Suppressor macrophage treated with lipopolysaccharide for 1 hour (primary cell): ENCODE data around the gene WWOX.

Experiments used
- DNase-seq, 3 donors: peaks; one replicate each; pipeline ENCODE4 v3.0.0-alpha.2; 2020 to 2022

WWOX gene

DNA sequence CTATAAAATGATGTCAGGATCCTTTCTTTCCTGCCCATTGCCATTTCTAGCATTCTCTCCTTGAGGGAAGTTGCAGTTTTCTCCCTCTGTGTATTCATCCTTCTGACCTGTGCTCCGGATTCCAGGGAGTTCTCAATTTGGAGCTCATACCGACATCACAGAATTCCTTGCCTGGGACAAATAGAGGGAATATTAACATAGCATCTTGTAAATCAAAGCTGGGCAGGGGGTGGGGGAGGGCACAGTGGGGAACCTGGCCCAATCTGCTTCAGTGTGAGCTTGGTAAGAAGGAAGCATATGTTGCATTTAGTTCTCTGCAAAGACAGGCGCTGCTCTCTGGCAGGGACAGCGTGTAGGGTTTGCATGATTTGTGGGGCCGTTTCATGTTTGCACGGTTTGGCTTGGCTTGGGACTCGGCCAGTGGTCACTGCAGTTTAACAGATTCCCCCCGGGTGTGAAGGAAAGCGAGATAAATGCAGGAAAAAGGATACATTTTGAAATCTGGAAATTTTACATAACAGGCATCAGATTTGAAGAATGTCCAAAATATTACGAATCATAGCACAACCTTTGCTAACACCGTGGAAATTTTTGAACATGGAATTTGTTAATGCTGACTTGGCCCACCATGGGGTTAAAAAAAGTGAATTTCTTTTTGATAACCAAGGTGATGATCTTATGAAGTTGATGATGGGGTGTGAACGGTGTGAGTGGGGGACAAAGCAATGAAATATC, 178.0 kb downstream of the WWOX start:
- DNase-seq: no peak

DNA sequence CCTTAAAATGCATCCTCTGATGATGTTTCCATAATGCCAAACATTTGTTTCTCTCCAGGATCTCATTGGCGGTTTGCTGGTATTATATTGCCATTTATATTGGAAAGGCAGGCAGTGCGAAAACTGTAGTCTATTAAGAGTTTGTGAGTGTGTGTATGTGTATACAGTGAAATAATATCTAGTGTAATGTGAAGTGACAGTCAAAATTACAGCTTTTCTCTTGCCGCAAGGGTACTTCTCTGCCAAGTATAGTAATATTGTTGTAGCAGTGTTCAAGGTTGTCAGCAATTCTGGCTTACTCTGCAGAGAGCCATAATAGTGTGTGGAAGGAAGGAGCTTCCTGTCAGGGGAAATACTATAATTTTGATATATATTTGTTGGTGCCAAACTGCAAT, 178.6 kb downstream of the WWOX start:
- DNase-seq: no peak

DNA sequence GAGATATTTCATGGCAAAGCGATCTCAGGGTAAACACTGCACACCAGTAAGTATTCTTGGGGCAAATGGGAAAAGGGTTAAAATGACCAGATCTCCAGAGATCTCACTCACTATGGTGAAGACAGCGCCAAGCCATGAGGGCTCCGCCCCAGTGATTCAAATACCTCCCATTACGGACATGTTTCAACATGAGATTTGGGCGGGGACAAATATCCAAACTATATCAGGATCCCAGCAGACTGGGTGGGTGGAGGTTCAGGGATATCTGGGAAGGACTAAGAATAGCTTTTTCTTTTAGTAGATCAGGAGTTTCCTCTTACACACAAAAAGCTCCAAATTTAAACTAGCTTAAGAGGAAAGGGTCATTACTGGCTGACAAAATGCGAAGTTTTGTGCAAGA, 181.7 kb downstream of the WWOX start:
- DNase-seq: no peak

DNA sequence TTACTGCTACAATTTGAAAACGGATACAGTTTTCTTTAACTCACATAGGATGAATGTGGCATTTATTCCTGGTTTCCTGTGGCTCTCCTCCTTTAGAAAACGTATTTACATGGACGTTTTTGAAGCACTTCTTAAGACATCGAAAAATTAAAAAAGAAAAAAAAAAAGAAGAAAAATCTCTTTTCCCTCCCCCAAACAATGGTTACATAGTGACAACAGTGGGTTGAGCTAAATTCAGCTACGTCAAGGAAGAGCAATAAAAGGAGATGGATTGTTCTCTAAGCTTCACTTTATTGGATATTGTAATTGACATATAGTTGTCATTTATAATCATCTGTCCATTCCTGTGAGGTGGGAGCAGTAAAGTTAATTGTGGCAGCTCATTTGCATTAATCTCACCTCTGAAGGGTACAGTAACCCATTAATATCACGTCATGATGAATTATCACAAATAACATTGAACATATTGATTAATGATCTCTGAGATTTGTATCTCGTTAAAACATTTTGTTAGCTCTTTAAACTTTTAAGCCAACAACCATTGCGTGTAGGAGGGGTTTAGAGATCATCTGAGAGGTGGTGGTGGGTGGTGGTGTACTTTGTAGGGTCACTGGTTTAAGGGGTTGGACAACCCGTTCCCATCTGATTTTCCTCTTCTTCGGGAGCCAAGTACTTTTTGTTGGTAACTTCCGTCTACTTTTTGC, 184.2 kb downstream of the WWOX start:
- no peak for DNase-seq

DNA sequence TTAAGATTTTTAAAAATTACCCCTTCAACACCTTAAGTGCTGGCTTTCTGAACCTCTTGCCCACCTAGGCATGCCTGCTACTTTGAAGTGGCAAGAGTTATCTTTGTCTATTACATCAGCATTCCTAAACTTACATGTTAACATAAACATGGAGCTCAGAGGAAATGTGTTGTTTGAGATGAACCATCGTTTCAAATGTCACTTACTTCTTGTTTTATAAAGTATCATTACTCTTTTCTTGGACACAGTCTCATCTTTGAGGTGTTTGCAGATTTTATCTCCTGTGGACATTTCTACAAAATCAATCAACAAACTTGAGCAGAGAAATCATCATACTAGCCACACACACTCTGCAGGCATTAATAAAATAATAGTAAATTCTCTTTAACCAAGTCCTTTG, 184.9 kb downstream of the WWOX start:
- no peak for DNase-seq

DNA sequence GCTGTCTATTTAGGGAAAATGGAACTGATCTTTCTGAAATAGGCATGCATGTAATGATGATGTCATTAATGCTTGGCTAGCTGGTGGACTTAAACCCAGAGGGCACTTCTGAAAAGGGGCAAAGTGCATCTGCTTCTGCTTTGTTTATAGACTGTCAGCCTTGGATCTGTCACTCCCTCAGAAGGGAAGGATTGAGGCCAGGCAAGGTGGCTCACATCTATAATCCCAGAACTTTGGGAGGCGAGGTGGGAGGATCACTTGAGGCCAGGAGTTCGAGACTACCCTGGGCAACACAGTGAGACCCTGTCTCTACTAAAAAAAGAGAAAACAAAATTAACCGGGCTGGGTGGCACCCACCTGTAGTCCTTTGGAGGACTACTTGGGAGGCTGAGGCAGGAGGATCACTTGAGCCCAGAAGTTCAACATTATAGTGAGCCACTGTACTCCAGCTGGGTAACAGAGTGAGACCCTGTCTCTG, 185.5 kb downstream of the WWOX start:
- DNase-seq: peak in 1 of 3 donors; percentile 1

DNA sequence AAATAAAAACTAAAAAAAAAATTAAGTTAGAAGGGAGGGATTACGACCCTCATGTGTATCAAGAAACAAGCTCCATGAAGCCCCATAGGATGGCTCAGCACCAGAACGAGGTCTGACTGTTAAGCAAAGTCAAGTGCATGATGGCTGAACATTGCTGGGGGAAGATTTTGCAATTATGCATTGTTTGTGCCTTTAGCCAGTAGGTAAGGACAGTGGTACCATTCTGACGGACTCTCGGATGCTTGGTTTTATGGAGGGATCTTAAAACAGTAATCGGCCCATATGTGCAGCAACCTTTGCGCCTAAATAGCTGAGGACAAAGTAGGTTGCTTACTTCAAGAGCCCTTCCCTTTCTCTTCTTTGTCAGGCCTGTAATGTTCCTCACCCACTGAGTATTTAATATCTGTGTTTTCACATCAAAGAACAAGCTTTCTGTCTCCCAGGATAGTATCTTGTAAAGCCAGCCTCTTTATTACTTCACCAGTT, 186.0 kb downstream of the WWOX start:
- no peak for DNase-seq

DNA sequence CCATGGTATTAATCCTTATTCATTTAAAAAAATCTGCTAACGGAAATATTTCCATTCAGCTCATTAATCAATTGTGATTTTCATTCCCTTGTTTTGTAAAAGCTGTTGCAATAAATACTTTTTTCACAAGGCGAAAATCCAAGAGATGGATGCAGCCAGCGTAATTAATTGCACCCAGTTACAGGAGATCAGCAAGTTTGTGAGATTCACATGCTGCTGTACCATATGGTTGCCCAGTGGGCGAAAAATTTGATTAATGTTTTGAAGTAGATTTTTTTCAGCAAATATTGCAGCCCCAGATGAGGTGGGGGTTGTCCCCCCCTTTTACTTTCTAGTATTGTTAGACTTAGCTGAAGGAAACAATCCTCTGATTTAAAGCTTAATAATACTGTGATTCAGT, 186.6 kb downstream of the WWOX start:
- DNase-seq: no peak

DNA sequence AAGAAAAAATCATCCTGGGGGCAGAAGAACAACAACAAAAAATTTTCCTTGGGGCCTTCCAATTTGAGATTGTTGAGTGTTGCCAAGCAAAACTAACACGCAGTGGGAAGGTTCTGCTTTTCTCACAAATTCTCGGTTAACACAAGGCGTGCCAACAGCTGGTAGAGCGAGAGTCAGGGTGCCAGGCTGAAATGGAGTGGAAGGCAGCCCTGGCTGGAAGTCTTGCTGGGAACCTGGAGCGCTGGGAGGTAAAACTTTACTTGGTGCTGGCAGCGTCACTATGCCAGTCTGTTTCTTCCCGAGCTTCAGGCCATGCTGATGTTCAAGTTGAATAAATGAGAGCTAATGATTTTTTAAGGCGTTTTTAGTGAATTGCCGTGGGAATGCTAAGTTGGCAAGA, 189.4 kb downstream of the WWOX start:
- DNase-seq: no peak

DNA sequence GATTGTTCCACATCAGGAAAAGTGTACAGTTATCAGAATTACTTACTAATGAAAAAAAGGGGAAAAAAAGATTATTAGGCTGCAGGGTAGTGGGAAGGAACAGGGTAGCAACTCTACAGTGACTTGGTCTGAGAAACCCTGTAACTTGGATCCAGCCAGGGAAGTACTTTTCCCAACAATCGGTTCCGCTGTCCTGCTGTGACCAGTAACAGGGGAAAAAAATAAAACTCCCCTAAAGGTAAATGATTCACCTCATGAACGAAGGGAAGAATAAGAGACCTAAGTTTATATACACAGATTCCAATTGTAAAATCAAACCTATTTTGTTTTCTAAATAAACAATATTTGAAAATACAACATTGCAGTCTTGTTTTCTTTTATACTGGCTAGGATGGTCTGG, 189.9 kb downstream of the WWOX start:
- DNase-seq: no peak

DNA sequence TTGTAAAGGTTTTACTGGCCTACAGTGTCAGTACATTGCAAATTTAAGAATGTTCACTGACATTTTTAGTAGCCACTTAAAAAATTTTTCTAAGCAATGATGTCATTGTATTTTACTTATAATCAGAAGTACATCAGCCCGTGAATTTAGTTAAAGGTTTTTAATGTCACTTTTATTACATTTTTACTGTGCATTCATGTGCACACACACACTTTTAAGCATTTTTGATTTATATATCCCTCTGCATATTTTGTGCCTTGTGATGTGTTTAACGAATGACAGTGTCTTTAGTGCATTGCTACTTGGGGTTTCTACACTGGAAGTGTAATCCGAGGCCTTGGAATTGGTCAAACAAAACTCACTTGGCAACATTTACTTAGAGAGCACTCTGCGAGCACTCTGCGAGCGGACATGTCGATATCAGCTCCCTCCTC, 190.4 kb downstream of the WWOX start:
- DNase-seq: no peak

DNA sequence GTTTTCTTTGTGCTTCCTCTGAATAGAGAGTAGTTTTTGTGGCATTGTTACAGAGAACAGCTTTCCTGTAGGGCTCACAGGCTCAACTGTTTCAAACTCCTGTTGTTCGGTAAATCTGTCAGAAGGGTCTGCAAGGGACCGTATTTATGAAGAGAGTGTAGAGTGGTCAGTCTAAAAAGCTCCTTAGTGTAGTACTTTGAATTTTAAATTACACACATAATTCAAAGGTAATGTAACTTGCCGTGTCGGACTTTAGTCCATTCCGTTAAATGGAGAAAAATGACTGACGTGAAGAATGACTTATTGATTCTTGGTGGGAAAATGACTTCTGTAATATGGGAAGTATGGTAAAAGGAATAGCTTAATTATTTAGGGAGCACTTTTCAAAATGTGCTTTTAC, 190.9 kb downstream of the WWOX start:
- DNase-seq: no peak

DNA sequence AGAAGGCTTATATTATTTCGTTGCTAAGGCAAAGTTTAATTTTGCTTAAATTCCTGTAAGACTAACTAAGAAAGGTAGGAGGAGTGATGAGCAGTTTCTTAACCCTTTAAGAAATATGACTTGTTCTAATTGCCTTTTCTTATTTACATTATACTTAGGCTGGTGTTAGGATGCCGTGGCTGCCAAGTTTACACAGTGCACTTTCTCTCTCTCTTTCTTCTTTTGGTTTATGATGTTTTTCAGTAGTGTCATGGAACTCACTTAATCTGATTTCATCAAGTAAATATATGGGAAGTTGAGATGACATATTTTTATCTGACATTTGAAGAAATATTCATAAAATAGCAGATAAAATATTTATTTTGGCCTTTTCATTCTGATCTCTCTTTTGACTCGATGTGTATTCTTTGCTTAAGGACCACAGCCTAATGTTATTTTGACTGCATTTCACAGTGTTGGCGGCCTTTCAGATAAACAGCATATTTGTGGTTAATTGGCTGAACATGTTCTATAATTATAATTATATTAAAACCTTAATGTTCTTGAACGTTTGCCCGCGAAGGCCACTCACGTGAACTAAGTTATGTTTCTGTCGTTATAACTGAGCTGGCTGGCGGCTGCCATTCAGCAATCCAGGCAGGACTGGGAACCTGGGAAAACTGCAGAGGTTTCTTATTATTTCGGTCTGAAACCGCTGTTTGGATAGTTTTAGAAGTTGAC, 191.6 kb downstream of the WWOX start:
- DNase-seq: no peak

DNA sequence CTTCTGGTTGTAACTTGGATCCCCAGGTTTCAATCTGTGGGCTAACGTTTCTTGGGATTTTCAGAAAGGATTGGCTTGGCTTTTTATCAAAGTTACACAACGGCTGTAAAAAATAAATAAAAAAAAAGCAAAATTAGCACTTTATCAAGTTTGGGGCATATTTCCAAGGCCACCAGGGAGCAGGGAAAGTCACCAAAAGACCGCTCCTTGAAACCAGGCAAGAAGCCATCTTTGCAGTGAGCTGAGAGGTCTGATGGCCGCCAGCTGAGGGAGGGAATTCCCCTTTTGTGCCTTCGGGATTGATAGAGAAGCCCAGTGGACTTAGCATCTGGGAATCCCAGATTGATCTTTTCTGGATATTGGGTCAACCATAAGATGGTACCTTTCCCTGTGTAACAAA, 192.2 kb downstream of the WWOX start:
- no peak for DNase-seq

DNA sequence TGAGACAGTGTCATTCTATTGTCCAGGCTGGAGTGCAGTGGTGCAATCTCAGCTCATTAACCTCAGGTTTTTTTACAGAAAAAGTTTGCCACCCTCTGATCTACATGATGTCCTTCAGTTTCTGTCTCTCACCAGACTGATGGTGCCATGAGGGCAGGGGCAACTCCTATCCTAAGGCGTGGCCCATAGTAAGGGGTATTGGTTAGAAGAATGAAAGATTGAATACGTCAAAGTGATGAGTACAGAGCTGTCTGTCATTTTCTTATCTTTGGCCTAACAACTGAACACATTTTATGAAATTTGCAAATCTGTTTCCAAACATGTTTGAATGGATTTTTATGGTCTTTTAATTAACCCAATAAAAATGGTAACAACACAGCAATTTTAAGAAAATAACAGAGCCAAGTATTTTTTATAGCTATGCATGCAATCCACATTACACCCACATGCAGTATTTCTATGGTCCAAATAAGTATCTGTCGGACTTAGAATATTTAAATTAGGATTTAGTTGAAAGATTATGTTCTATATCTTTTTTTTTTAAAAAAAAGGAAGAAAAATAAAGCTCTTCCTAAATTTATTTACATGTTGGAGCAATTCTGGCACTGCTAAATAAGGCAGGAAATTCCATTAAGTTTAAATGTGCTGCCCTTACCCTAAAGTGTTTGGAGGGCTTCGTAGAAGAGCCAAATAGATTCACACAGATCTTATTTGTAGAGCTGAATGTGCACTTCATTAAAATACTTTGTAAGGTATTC, 192.8 kb downstream of the WWOX start:
- DNase-seq: no peak

DNA sequence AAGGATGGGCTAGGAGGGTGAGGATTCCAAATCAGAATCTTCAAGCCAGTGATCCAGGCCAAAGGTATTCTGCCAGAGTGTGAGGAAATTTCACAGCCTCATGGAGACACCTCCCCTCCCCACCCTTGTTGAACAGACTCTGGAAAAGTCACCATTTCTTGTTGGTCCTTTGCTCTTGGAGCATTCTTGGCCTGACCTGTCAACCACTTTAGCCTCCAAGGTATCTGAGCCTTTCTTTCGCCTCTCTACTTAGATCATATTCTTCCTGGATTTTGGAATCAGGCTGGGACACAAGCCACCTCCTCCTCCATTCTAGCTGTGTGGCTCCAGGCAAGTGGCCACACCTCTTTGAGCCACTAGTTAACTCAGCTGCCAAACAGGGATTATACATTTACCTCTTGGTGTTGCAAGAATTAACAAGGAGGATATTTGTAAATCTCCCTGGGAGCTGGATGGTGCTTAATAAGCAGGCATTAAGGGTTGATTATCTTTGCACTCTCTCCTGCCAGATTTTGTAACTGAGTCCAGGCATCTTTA, 193.5 kb downstream of the WWOX start:
- no peak for DNase-seq

DNA sequence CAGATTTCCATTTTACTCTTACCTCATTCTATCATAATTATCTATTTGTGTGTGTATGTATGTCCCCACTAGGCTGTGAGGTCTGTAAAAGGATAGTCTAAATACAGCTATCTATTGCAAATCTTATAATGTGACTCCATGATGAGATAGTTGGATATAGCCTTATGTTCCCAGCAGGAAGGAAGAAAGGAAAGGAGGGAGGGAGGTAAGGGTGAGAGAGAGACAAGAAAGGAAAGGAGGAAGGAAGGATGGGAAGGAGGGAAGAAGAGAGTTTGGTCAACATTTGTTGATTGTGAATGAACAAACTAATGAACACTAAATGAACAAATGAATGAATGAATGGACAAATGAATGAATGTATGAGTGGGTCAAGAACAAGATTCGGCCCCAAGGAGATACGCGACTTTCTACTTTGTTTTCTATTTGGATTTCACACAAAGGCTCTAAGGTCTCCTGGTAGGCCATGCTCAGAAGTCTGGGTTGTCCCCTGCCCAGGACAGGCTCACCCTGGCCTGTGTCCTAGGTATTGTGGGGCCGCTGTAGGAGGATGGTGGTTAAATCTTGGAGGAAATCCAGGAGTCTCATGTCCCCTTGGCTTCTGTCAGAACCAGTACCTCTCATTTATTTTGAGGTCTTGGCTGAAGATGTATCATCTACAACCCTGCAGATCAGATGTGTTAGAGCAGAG, 195.2 kb downstream of the WWOX start:
- no peak for DNase-seq

DNA sequence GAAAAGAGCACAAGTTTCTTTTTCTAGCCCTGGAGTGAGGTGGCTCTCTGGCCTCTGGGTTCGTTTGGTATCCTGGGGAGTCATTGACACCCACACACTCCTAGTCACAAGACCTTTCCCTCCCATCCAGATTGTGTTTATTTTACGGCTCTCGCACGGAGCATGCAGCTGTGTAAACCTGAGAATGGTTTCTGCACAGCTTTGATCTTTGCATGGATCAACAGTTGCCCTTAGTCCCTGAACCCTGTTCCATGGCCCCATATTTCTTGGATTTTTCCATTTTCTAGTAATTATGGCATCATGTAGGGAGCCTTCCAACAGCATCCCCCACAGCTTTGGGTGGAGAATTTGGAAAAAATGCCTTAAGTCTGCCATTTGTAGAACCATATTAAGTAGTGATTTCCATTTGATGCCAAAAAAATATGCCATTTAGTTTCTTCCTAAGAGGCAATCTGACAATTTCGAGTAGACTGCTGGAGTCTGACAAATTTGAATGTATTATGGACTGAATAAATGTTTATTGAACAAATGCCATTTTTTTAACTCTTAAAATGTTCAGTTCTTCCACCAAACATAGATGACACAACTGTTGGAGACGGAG, 197.7 kb downstream of the WWOX start:
- no peak for DNase-seq

DNA sequence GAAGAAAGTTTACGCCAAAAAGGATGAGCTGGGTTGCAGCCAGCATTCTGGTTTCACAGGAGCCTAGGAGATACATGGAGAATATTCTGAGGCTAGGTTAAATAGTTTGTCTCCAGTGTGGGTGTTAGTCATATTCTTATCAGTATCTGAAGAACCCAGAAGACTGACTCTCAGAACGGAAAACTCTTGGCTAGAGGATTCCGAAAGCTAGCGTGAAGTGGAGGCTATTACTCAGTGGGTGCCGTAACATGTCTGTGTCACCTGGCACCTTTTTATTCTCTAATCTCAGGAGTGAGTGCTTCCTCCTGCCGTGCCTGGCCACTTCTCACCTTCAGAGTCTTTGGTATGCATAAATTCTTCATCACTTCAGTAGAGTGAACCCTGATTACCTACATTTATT, 199.5 kb downstream of the WWOX start:
- no peak for DNase-seq

DNA sequence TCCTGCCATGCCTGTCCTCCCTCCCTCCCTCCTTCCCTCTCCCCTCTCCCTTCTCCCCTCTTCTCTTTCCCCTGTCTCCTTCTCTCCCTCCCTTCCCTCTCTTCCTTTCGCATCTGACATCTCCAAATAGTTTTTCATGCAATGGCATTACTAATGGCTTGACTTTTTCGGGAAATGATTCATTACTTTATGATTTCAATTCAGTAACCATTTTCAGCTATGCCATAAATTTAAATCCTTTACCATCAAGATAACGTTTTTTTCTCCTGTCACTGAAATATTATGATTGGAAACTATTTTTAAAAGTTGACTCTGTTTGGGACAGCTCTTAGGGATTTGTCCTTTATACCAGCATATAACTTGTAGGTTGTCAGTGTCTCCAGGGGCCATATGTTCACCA, 201.0 kb downstream of the WWOX start:
- DNase-seq: no peak

DNA sequence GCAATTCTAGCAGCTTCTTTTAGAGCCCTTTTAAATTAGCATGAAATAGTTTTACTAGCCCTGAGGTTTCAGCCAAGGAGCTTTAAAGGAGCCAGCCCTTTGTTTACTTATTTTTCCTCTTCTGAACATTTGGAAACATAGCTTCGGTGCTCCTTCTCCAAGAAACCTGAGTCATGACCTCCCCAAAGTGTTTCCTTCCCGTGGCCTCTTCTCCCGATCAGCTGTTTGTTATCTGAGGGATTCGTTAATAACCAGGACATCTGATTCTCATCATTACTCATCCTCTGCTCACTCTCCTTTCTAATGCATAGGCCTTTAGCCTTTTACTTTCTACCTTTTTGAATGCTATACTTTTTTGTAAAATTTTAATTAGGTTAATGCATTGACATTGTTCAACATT, 204.5 kb downstream of the WWOX start:
- DNase-seq: no peak

DNA sequence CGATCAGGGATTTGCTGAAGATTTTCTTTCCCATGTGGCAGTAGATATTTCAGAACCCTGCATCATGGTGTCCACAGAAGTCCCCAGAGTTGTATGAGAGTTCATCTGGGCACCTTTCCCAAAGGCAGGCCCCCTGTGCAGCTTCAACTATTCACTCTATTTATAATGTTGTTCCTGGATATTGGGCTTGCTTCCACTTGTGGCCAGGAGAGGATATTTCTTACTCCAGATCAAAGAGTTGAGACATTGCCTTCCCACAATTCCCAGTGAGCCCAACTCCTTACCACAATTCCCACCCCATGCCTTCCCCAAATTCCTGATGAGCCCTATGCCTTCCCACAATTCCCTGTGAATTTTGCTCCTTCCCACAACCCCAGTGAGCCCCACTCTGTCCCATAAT, 206.9 kb downstream of the WWOX start:
- no peak for DNase-seq
